Stimulated activated CD4-positive, alpha-beta T cell treated with anti-CD3 and anti-CD28 coated beads, Interleukin-12 subunit alpha, Interleukin-12 subunit beta, amount 100 ng/mL, for 4 hours (primary cell): ENCODE measurements around the gene AGXT.

Experiments
- DNase-seq: peaks from one replicate; pipeline ENCODE4 v3.0.0-alpha.2; 2020

Gene AGXT

GRCh38 chr2:240869956-240870875 is 1.6 kb downstream of the AGXT start:
- no peak for DNase-seq

- no peak for DNase-seq
These were observed 2.7 kb downstream of the AGXT start for GRCh38 chr2:240871071-240871958.

DNA sequence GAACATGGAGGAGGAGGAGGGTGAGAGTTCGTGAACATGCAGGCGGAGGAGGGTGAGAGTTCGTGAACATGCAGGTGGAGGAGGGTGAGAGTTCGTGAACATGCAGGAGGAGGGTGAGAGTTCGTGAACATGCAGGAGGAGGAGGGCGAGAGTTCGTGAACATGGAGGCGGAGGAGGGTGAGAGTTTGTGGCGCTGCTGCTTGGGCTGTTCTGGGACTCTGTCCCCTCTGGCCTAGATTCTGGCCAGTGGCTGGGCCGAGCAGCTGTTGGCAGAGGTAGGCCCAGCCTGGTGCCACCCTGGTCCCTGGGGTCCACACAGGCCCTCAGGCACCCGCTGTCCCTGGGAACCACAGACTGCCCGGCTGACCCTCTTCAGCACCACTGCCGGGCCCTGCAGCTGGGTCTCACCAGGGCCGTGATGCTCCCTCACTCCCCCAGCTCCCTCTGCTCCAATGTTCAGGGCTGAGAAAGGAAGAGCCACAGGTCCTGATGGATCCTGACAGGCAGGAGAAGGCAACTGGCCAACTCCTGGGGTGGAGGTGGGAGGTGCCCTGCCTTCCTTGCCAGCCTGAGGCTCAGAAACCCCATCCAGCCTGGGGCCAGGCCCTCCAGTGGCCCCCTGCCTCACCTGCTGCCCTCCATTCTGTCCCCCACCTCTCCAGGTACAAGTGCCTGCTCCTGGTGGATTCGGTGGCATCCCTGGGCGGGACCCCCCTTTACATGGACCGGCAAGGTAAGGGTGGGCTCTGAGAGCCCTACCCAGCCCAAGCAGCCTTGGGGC is 3.9 kb downstream of the AGXT start:
- no peak for DNase-seq

DNA sequence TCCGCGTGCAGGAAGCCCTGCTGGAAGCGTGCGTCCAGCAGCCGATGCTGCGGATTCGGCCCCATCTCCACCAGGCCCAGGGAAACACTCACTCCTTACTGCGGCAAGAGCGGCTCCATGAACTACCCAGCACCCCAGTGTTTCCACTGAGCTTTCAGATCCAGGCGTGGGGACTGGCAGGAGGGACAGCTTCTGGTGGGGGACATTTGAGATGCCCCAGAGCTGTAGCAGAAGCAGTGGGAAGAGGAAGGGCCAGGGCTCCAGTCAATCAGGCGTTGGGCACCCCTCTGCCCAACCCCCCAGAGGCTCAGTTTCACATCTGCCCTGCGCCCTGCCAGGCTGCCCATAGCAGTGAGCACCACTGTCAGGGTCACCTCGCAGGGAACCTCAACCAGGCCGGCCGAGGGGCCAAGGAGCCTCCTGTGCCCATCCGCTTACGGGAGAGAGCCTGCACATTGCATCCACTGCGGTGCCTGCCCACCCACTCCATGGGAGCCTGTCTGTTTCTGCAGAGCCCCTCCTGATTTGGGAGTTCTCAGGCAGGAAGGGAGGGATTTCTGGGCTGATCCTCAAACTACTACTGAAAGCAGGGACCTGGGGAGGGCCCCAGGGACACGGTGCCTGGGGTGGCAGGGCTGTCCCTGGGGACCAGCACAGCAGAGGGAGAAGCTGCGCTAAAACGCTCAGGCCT is 4.6 kb downstream of the AGXT start:
- DNase-seq = no peak

- no peak for DNase-seq
These were observed 5.4 kb downstream of the AGXT start for GRCh38 chr2:240873805-240874714.

GRCh38 chr2:240874715-240875227 is 6.1 kb downstream of the AGXT start:
- no peak for DNase-seq

DNA sequence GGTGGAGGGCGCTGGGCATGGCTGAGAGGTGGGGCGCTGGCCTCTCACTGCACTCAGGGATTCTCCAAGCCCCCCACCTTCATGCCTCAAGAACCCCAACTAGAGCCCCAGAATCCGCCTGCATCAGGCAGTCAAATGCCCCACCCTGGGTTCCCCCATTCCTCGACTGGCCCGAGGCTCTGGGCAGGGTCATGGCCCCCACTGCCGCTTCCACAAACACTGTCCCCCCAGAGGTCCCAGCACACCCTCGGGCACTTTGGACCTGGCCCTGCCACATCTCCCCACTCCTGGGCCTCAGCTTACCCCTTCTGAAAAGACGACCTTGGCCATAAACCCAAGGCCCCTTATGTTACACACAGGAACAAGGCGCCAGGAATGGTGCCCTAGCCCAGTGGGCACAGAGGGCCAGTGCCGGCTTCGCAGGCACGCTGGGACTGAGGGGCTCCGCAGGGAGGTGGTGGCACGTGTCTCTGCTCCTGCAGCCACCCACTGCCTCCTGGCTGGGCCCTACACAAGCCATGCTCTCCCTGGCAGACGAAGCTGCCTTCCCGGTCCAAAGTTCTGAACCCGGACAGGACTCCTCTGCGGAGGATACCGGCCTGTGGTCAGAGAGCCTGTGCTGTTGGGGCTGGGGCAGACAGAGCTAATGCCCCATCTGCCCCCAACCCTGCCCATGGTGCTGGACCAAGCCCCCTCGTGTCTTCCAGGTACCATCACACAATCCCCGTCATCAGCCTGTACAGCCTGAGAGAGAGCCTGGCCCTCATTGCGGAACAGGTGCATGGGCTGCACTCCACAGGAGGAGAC is 6.8 kb downstream of the AGXT start:
- no peak for DNase-seq

GRCh38 chr2:240876035-240876474 is 7.4 kb downstream of the AGXT start:
- DNase-seq = no peak

DNA sequence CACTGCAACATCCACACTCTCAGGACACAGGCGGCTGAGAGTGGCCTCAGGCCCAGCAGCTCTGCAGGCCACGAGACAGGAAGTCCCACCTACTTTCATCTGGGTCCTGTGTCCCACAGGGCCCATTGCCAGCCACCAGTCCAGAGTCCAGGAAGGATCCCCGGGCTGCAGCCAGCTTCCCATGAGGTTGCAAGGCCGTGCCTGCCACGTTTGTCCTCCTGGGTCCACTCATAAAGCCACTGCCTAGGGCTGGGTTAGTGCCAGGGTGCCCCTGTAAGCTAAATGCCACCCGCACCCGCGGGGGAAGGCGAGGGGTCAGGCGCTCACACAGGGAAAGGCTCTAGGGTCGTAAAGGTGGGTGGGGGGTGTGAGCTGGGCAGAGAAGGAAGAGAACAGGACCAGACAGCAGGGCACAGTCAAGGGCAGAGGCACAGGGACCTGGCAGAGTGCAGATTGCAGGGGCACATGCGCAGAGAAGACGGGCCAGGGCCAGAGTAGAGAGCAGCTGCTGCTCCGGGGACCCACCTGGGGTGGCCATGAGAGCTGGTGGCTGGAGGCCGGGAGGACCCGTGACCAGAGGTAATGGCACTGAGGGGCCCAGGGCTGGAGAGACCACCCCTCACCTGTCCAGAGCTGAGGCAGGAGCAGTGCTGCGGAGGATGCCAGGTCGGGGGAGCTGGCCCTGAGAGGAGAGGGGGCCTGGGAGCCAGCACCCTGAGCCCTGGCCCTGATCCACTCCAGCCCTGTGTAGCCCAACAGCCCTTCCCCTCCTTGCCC is 8.0 kb downstream of the AGXT start:
- DNase-seq = no peak

DNA sequence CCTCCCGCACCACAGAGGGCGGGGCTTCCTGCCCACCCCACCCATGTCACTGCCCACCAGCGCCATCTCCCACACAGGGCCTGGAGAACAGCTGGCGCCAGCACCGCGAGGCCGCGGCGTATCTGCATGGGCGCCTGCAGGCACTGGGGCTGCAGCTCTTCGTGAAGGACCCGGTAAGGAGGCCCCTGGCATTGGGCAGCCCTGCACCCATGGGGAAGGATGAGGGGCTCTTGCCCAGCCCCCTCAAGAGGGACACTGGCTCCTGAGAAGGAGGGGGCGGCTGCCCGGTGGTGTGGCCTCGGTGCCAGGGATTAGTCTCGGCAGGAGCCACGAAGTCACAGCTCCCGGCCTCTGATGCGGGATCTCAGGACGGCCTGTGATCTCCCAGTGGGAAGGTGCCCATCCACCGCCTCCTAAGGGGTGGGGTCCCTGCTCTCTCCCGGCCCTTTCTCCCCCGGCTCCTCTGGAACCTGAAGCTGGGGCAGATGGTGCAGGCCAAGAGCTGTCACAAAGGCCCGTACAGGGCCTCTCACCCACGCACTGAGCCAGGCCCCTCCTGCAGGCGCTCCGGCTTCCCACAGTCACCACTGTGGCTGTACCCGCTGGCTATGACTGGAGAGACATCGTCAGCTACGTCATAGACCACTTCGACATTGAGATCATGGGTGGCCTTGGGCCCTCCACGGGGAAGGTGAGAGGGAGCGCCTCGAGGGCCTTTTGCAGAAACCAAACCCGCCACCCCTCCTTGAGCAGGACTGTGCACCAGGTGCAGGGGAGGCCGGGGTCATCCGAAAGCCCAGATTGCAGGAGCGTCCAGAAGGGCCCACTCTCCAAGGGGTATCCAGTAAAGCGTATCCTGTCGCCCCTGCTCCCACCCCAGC is 9.1 kb downstream of the AGXT start:
- no peak for DNase-seq

DNA sequence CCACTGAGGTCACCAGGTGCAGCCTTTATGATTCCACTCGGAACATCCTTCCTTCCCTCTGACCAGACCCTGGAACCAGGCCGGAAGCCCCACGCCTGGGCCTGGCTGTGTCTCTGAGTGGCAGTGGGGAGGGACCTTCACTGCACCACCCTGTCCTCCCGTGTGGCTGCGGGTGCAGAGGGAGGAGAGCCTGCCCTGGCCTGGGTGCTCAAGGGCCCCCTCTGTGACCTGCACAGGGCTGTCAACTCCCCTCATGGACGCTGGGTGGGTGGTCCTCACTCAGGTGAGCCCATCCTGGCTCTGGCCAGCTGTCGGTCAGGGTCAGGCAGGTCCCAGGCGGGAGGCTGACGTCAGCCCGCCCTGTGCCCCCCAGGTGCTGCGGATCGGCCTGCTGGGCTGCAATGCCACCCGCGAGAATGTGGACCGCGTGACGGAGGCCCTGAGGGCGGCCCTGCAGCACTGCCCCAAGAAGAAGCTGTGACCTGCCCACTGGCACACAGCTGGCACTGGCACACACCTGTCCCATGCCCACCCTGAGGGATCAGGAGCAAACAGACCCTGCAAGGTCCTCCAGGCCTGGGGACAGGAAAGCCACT is 9.8 kb downstream of the AGXT start:
- no peak for DNase-seq

GRCh38 chr2:240879105-240879504 is 10.5 kb downstream of the AGXT start:
- DNase-seq = no peak

GRCh38 chr2:240881913-240882312 is 13.3 kb downstream of the AGXT start:
- DNase-seq = no peak

DNA sequence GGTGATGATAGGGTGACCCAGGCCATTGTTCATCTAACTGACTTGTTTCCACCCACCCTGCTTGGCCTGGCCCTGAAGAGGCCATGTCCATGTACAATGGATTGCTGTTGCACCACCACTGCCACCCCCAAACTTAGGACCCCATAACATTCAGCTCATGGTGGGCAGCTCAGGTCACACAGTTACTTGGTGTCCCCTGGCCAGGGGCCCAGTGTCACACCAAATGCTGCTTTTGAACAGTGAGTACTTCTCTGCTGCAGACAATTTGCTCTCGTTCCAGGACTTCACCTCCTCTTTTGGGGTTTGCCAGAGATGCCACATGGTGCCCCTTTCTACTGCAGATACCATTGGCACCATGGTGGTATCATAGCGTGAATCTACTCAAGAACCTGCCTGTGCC is 15.6 kb downstream of the AGXT start:
- no peak for DNase-seq

GRCh38 chr2:240884745-240885144 is 16.1 kb downstream of the AGXT start:
- no peak for DNase-seq

GRCh38 chr2:240885566-240885965 is 16.9 kb downstream of the AGXT start:
- no peak for DNase-seq

GRCh38 chr2:240886023-240886565 is 17.5 kb downstream of the AGXT start:
- DNase-seq = no peak
